Measurements from ENCODE around the gene CCDC24.

The CCDC24 gene

GRCh38 chr1:44036409-44037139 lies 45.2 kb downstream of the CCDC24 start:
- in situ Hi-C loops (cut with MboI; ENCODE audit: low sequenced_read_pairs, unreplicated experiment), result loop anchor here (5.0 kb wide), 1 partner anchor 34 kb away; no protein-coding TSS in a partner anchor
- TF ChIP-seq CTCF (IDR thresholded peaks at IDR 0.05; ENCODE audit: borderline replicate concordance, control extremely low read depth, extremely low read depth, insufficient read depth, missing control alignments), result peak; percentile 93
- DNase-seq (ENCODE audit: low spot score), result peak; percentile 76

- in situ Hi-C loops (cut with MboI; ENCODE audit: low sequenced_read_pairs, unreplicated experiment), result loop anchor here (5.0 kb wide), 1 partner anchor 35 kb away; no protein-coding TSS in a partner anchor
- DNase-seq (ENCODE audit: low spot score), result no peak
- TF ChIP-seq CTCF (IDR thresholded peaks at IDR 0.05; ENCODE audit: borderline replicate concordance, control extremely low read depth, extremely low read depth, insufficient read depth, missing control alignments), result no peak
These were observed 45.8 kb downstream of the CCDC24 start for GRCh38 chr1:44037154-44037553.

GRCh38 chr1:44038876-44039657 lies 47.7 kb downstream of the CCDC24 start:
- no peak for DNase-seq (ENCODE audit: low spot score)
- in situ Hi-C loops (cut with MboI; ENCODE audit: low sequenced_read_pairs, unreplicated experiment), result loop anchor here (5.0 kb wide), 1 partner anchor 37 kb away; no protein-coding TSS in a partner anchor
- no peak for TF ChIP-seq CTCF (IDR thresholded peaks at IDR 0.05; ENCODE audit: borderline replicate concordance, control extremely low read depth, extremely low read depth, insufficient read depth, missing control alignments)

GRCh38 chr1:44040418-44040817 lies 49.0 kb downstream of the CCDC24 start:
- no peak for TF ChIP-seq CTCF (IDR thresholded peaks at IDR 0.05; ENCODE audit: borderline replicate concordance, control extremely low read depth, extremely low read depth, insufficient read depth, missing control alignments)
- no peak for DNase-seq (ENCODE audit: low spot score)
- in situ Hi-C loops (cut with MboI; ENCODE audit: low sequenced_read_pairs, unreplicated experiment), result no loop called here

- TF ChIP-seq CTCF (IDR thresholded peaks at IDR 0.05; ENCODE audit: borderline replicate concordance, control extremely low read depth, extremely low read depth, insufficient read depth, missing control alignments), result no peak
- in situ Hi-C loops (cut with MboI; ENCODE audit: low sequenced_read_pairs, unreplicated experiment), result no loop called here
- no peak for DNase-seq (ENCODE audit: low spot score)
These were observed 49.4 kb downstream of the CCDC24 start for GRCh38 chr1:44040846-44041245.

- TF ChIP-seq CTCF (IDR thresholded peaks at IDR 0.05; ENCODE audit: borderline replicate concordance, control extremely low read depth, extremely low read depth, insufficient read depth, missing control alignments), result no peak
- in situ Hi-C loops (cut with MboI; ENCODE audit: low sequenced_read_pairs, unreplicated experiment), result no loop called here
- no peak for DNase-seq (ENCODE audit: low spot score)
These were observed 52.0 kb downstream of the CCDC24 start for GRCh38 chr1:44043176-44044070.
